Tibial nerve (tissue), 4 donors: ENCODE data around the gene AEBP1. TPM values are rescaled to one million over a fixed set of nuclear protein-coding genes. Genes with fewer than 3 reads are reported as not detected.

Source experiments
- DNase-seq, 2 donors: peaks; one replicate each; pipeline ENCODE4 v3.0.0-alpha.2; 2019; ENCODE audit warnings: low spot score in 2 of 2
- H3K27ac ChIP-seq, 4 donors: fragments of 200-600 bp; sonication (generic) in 3 of 4; one replicate each; pipeline ENCODE4 v1.5.1; 2017 to 2019; ENCODE audit warnings: mild to moderate bottlenecking in 1 of 4
- H3K27me3 ChIP-seq, 2 donors: fragments of 200-600 bp; sonication (generic) in 1 of 2; one replicate each; pipeline versions ENCODE4 v1.5.1 to v1.6.0; 2017 to 2019
- H3K36me3 ChIP-seq, 3 donors: fragments of 200-600 bp; sonication (generic); one replicate each; pipeline ENCODE4 v1.5.1; 2018 to 2019
- H3K4me1 ChIP-seq, 4 donors: fragments of 200-600 bp; sonication (generic) in 3 of 4; one replicate each; pipeline ENCODE4 v1.5.1; 2017 to 2019
- H3K4me3 ChIP-seq, 4 donors: fragments of 200-600 bp; sonication (generic) in 3 of 4; one replicate each; pipeline ENCODE4 v1.5.1; 2017 to 2019; ENCODE audit warnings: mild to moderate bottlenecking in 1 of 4, moderate library complexity in 1 of 4
- H3K9me3 ChIP-seq, 4 donors: fragments of 200-600 bp; sonication (generic) in 3 of 4; one replicate each; pipeline ENCODE4 v1.5.1; 2017 to 2019
- CTCF ChIP-seq, 5 experiments: fragments of 200-600 bp in 3 of 5; fragments of 450-650 bp in 2 of 5; sonication (generic) in 3 of 5; IDR thresholded peaks; one replicate each; pipeline ENCODE4 v1.5.1; 2016 to 2019; ENCODE audit warnings: antibody characterized with exemption in 5 of 5, mild to moderate bottlenecking in 3 of 5, moderate library complexity in 2 of 5
- EP300 ChIP-seq, 2 donors: sonication (generic); formaldehyde crosslinking; IDR thresholded peaks; one replicate each; pipeline ENCODE4 v1.6.1; 2017; ENCODE audit warnings: antibody characterized with exemption in 2 of 2, mild to moderate bottlenecking in 1 of 2
- POLR2A ChIP-seq, 2 donors: fragments of 450-650 bp; IDR thresholded peaks; one replicate each; pipeline ENCODE4 v1.6.1; 2017; ENCODE audit warnings: antibody characterized with exemption in 2 of 2, mild to moderate bottlenecking in 2 of 2, moderate library complexity in 2 of 2
- WGBS, 2 donors: methylation state at CpG; one replicate each; pipeline ENCODE4 v1.1.5; 2018; 5-methylcytosine and 5-hydroxymethylcytosine counted together
- total RNA-seq, 4 donors: library from RNA; depleted of rRNA; stranded (reverse); fragments of >200 nt; gene quantifications; one replicate each; pipeline ENCODE4 v1.1.0, GENCODE V29; 2016

The AEBP1 gene
- total RNA-seq, 4 donors from 2014 or later, result 142 to 440 (median 264) TPM

GRCh38 chr7:44143646-44144250, 39.6 kb downstream of the AEBP1 start:
- H3K4me1 ChIP-seq, result peaks cover 0 to 26% (median 4%) of the 10 kb centered on the region in 4 donors
- no peak overlapping the region for H3K27ac ChIP-seq
- no peak for TF ChIP-seq POLR2A (IDR thresholded peaks at IDR 0.05)
- TF ChIP-seq CTCF (IDR thresholded peaks at IDR 0.05), result no peak
- no peak for TF ChIP-seq EP300 (IDR thresholded peaks at IDR 0.05)
- no peak overlapping the region for H3K4me3 ChIP-seq
- WGBS, 2 donors, result 67 to 68% methylated on average over 6 of the region's 6 CpGs
- H3K36me3 ChIP-seq, result no peaks in the 10 kb centered on the region
- H3K9me3 ChIP-seq, result no peaks in the 10 kb centered on the region
- no peaks in the 10 kb centered on the region for H3K27me3 ChIP-seq
- no peak for DNase-seq

- 83 to 92% methylated on average over 5 to 6 of the region's 6 CpGs for WGBS, 2 donors
- Histone ChIP-seq H3K36me3 (no peaks in the 10 kb centered on the region), H3K4me3 (no peak overlapping the region), H3K27me3 (no peaks in the 10 kb centered on the region), H3K4me1 (peaks cover 0 to 26% (median 4%) of the 10 kb centered on the region in 4 donors), H3K9me3 (no peaks in the 10 kb centered on the region), H3K27ac (no peak overlapping the region)
- DNase-seq, result no peak
- TF ChIP-seq CTCF (IDR thresholded peaks at IDR 0.05), result no peak
- TF ChIP-seq EP300 (IDR thresholded peaks at IDR 0.05), result no peak
- TF ChIP-seq POLR2A (IDR thresholded peaks at IDR 0.05), result no peak
These were observed 40.4 kb downstream of the AEBP1 start for GRCh38 chr7:44144426-44144967.

GRCh38 chr7:44144968-44145478, 40.9 kb downstream of the AEBP1 start:
- no peaks in the 10 kb centered on the region for H3K27me3 ChIP-seq
- H3K4me3 ChIP-seq, result peak overlapping the region; percentile 25 to 62 (median 38)
- DNase-seq, result no peak
- peak overlapping the region in 1 of 4 donors; percentile 61 for H3K27ac ChIP-seq
- peaks cover 0 to 26% (median 4%) of the 10 kb centered on the region in 4 donors for H3K4me1 ChIP-seq
- no peaks in the 10 kb centered on the region for H3K9me3 ChIP-seq
- H3K36me3 ChIP-seq, result no peaks in the 10 kb centered on the region
- no peak for TF ChIP-seq POLR2A (IDR thresholded peaks at IDR 0.05)
- TF ChIP-seq CTCF (IDR thresholded peaks at IDR 0.05), result no peak
- TF ChIP-seq EP300 (IDR thresholded peaks at IDR 0.05), result no peak
- WGBS, 2 donors, result 65 to 69% methylated on average over 21 to 29 of the region's 31 CpGs

- peak overlapping the region in 1 of 4 donors; percentile 61 for H3K27ac ChIP-seq
- no peak for DNase-seq
- no peak for TF ChIP-seq POLR2A (IDR thresholded peaks at IDR 0.05)
- TF ChIP-seq CTCF (IDR thresholded peaks at IDR 0.05), result no peak
- peaks cover 0 to 26% (median 4%) of the 10 kb centered on the region in 4 donors for H3K4me1 ChIP-seq
- no peaks in the 10 kb centered on the region for H3K27me3 ChIP-seq
- peak overlapping the region; percentile 25 to 62 (median 38) for H3K4me3 ChIP-seq
- no peaks in the 10 kb centered on the region for H3K9me3 ChIP-seq
- no peaks in the 10 kb centered on the region for H3K36me3 ChIP-seq
- 8 to 29% methylated on average over 5 to 13 of the region's 53 CpGs for WGBS, 2 donors
These were observed 41.4 kb downstream of the AEBP1 start for GRCh38 chr7:44145479-44145968.
